T1000 (cell line): ENCODE results near the gene ENO2.

Experiments
- DNase-seq: peaks from one replicate; lab custom pipeline; 2025; ENCODE audit warnings: mixed read lengths; lab: John Stamatoyannopoulos, UW

ENO2 gene

GRCh38 chr12:6932766-6933165, 18.4 kb downstream of the ENO2 start:
- DNase-seq = no peak

DNA sequence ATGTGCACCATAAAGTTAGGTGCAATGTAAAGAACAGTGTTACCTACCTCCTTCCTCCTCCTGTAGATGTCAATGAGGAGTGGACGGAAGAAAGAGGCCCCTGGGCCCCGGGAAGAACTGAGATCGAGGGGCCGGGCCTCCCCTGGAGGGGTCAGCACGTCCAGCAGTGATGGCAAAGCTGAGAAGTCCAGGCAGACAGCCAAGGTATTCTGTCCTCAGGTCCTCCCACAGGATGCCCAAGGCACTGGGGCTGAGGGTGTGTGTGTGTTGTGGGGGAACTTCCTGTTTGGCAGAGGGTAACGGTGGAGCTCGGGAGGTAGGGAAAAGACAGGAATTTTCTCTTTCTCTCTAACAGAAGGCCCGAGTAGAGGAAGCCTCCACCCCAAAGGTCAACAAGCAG, 19.7 kb downstream of the ENO2 start:
- no peak for DNase-seq

- DNase-seq = no peak
These were observed 21.2 kb downstream of the ENO2 start for GRCh38 chr12:6935371-6936193.

GRCh38 chr12:6936194-6936635, 21.8 kb downstream of the ENO2 start:
- DNase-seq = no peak

DNA sequence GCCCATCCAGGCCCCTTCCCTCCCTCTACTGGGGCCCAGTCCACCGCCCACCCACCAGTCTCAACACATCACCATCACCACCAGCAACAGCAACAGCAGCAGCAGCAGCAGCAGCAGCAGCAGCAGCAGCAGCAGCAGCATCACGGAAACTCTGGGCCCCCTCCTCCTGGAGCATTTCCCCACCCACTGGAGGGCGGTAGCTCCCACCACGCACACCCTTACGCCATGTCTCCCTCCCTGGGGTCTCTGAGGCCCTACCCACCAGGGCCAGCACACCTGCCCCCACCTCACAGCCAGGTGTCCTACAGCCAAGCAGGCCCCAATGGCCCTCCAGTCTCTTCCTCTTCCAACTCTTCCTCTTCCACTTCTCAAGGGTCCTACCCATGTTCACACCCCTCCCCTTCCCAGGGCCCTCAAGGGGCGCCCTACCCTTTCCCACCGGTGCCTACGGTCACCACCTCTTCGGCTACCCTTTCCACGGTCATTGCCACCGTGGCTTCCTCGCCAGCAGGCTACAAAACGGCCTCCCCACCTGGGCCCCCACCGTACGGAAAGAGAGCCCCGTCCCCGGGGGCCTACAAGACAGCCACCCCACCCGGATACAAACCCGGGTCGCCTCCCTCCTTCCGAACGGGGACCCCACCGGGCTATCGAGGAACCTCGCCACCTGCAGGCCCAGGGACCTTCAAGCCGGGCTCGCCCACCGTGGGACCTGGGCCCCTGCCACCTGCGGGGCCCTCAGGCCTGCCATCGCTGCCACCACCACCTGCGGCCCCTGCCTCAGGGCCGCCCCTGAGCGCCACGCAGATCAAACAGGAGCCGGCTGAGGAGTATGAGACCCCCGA, 22.5 kb downstream of the ENO2 start:
- no peak for DNase-seq

DNA sequence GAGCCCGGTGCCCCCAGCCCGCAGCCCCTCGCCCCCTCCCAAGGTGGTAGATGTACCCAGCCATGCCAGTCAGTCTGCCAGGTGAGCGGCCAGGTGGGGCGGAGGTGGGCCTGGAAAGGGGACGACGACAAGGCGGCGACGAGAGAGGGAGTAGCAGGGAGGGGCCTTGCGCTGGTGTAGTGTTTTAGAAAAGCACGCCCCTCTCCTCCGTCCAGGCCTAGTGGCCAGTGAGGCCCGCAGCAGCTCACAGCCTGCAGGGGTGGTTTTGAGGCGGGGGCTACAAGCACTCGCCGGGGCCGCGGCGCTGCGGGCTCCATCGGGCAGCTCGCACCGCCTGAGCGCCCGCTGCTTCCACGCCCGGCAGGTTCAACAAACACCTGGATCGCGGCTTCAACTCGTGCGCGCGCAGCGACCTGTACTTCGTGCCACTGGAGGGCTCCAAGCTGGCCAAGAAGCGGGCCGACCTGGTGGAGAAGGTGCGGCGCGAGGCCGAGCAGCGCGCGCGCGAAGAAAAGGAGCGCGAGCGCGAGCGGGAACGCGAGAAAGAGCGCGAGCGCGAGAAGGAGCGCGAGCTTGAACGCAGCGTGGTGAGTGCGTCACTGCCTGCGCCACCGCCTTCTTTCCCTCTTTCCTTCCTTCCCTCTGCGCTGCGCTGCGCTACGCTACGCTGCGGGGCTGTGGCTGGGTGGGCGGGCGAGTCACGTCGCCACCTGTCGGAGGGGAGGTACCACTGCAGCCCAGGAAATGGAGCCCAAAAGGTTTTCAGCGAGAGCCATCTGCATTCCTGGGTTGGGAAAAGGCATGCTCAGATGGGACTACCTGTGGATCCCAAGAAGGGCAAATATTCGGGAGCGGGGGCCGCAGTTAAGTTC, 23.3 kb downstream of the ENO2 start:
- peak; percentile 71 for DNase-seq

DNA sequence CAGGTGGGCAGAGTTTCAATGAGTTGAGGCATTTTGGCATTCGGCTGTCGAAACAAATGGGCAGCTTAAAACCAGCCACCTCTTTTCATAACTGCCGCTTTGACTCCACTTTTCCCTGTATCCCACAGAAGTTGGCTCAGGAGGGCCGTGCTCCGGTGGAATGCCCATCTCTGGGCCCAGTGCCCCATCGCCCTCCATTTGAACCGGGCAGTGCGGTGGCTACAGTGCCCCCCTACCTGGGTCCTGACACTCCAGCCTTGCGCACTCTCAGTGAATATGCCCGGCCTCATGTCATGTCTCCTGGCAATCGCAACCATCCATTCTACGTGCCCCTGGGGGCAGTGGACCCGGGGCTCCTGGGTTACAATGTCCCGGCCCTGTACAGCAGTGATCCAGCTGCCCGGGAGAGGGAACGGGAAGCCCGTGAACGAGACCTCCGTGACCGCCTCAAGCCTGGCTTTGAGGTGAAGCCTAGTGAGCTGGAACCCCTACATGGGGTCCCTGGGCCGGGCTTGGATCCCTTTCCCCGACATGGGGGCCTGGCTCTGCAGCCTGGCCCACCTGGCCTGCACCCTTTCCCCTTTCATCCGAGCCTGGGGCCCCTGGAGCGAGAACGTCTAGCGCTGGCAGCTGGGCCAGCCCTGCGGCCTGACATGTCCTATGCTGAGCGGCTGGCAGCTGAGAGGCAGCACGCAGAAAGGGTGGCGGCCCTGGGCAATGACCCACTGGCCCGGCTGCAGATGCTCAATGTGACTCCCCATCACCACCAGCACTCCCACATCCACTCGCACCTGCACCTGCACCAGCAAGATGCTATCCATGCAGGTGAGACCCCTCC, 24.2 kb downstream of the ENO2 start:
- DNase-seq = no peak

- no peak for DNase-seq
These were observed 24.8 kb downstream of the ENO2 start for GRCh38 chr12:6939191-6939540.

- DNase-seq = no peak
These were observed 26.9 kb downstream of the ENO2 start for GRCh38 chr12:6941267-6941666.

DNA sequence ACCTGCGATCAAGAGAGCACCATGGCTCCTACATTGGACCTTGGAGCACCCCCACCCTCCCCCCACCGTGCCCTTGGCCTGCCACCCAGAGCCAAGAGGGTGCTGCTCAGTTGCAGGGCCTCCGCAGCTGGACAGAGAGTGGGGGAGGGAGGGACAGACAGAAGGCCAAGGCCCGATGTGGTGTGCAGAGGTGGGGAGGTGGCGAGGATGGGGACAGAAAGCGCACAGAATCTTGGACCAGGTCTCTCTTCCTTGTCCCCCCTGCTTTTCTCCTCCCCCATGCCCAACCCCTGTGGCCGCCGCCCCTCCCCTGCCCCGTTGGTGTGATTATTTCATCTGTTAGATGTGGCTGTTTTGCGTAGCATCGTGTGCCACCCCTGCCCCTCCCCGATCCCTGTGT, 27.4 kb downstream of the ENO2 start:
- no peak for DNase-seq

GRCh38 chr12:6942331-6942665, 27.9 kb downstream of the ENO2 start:
- DNase-seq = no peak

- peak; percentile 43 for DNase-seq
These were observed 29.0 kb downstream of the ENO2 start for GRCh38 chr12:6943389-6943721.

DNA sequence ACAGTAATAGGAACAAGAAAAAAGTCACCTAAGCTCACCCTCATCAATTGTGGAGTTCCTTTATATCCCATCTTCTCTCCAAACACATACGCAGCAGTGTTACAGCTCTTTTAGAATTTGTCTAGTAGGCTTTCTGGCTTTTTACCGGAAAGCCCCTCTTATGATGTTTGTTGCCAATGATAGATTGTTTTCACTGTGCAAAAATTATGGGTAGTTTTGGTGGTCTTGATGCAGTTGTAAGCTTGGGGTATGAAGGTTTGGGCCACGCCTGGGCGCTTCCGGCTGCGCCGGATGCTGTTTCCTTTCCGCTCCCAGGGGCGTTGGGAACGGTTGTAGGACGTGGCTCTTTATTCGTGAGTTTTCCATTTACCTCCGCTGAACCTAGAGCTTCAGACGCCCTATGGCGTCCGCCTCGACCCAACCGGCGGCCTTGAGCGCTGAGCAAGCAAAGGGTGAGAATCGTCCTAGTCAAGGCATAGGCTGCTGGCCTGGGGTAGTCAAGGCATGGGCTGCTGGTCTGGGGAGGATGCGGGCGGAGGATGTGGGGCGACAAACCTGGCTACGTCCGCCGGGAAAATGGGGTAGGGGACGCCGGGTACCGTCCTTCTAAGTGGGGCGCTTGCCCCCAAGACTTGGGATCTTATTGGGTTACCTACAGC, 29.5 kb downstream of the ENO2 start, which contains the start of the genes C12orf57 and RNU7-1:
C12orf57 (plus strand) TSS at position 301 of the 659 bp plus-strand sequence; CDS start at position 401, 100 bp downstream.
RNU7-1 (plus strand) TSS at position 95 of the 659 bp plus-strand sequence.
- peak; percentile 89 for DNase-seq

- DNase-seq = peak; percentile 89
These were observed 30.2 kb downstream of the ENO2 start for GRCh38 chr12:6944381-6945186.

- no peak for DNase-seq
These were observed 31.2 kb downstream of the ENO2 start for GRCh38 chr12:6945613-6946012.

DNA sequence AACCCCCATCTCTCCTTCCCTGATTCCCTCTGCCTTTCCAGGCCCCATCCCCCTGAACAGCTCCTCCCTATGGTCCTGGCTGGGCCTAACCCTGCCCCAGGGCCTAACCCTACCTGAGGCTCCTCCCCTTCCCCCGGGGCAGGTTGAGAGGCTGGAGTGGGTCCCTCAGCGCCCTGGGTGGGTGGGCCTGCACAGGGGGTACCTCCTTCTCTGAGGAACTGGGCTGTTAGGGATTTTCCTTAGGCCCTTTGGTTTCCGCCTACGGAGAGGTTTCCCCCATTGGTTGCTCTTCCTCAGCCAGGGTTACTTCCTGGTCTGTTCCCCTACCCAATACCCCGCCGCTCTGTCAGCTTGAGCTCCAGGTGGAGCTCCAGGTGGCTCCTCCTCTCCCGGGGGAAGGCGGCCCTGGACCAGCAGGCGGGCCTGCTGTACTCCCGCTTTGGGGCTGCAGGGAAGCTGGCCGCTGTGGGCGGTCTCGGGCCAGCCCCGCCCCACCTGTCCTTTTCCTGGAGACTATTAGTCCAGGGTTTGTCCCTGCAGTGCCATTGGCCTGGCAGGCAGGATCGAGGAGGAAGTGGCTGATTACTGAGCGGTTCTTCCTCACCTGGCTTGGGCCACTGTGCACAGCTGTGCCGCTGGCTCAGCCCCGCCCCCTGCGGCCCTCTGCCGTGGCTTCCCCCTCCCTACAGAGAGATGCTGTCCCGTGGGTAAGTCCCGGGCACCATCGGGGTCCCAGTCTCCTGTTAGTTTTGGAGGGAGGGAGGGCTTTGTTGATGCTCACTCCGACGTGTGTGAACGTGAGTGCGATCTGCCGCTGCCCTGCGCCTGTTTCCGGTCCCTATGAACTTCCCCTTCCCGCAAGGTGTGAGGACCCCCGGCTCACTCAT, 31.9 kb downstream of the ENO2 start:
- DNase-seq = no peak

DNA sequence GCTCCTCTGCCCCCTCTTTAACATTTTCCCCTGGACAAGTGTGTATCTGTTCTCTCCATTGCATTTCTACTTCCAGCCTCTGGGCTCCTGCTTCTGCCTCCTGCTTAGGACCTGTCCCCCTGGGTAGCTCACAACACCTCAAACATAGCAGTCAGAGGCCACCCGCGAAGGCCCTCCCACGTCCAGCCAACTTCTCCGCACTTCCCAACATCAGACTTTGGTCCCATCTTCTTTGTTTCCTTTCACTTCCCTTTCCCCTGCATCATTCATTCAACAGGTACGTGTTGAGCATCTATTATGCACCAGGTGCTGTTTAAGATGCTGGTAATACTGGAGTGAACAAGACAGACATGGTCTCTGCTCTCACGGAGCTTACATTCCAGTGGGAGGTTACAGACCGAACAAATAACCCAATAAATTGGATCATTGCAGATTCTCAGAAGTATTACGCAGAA, 32.6 kb downstream of the ENO2 start:
- no peak for DNase-seq

DNA sequence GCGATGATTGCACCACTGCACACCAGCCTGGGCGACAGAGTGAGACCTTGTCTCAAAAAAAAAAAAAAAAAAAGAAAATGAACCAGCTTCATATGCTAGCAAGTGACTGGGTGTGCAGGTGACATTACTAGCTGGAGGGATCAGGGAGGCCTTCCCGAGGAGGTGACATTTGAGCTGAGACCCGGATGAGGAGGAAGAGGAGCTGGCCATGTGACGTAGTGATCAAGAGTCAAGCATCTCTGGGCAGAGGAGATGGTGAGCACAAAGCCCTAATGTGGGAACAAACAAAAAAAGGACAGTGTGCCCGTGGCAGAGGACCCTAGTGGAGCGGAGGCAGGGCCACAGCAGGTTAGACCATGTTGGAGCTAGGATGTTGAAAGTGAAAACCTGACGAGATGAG, 33.2 kb downstream of the ENO2 start:
- DNase-seq = no peak
